ENCODE results near the gene NLK.

NLK gene

DNA sequence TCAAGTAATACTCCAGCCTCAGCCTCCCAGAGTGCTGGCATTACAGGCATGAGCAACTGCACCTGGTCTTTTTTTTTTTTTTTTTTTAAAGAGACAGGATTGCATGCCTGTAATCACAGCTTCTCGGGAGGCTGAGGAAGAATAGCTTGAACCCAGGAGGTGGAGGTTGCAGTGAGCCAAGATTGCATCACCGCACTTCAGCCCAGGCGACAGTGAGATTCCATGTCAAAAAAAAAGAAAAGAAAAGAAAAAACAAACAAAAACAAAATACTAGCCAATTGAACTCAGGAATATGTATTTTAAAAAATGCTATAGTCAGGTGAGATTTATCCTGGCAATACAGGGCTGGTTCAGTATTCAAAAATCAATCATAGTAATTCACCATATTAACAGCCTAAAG, 158.8 kb downstream of the NLK start:
- H4K20me1 ChIP-seq (ENCODE audit: insufficient read depth, low read length, poor library complexity, severe bottlenecking), result no peaks in the 10 kb centered on the region
- H3F3A ChIP-seq (ENCODE audit: low read depth), result no peaks in the 10 kb centered on the region

DNA sequence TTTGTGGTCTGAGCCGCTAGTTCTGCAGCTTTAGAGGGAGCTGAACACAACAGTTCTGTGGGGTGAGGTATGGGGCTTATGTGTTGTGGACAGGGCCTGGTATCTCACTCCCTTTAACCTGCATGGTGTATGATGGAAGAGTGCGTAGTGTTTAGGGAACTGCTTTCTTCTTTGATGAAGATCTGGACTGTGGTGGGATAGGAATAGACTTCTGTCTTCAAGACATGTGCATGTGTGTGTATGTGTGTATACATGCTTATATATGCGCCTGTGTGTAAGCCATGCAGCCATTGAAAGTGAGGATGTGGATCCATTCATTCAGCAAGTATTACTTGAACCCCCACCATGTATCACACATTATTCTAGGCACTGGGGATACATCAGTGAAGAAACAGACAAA, 161.8 kb downstream of the NLK start:
- H3K9ac ChIP-seq (ENCODE audit: low read depth, low read length, poor library complexity, severe bottlenecking), result no peak overlapping the region
- H3K9me3 ChIP-seq (ENCODE audit: insufficient read depth, low read depth, low read length), result no peaks in the 10 kb centered on the region
- H3K9me2 ChIP-seq (replicated peaks; ENCODE audit: low read depth, low read length), result no peaks in the 10 kb centered on the region
- no peak overlapping the region for H2AFZ ChIP-seq (ENCODE audit: low read length)
- TF ChIP-seq, protein P1, sequence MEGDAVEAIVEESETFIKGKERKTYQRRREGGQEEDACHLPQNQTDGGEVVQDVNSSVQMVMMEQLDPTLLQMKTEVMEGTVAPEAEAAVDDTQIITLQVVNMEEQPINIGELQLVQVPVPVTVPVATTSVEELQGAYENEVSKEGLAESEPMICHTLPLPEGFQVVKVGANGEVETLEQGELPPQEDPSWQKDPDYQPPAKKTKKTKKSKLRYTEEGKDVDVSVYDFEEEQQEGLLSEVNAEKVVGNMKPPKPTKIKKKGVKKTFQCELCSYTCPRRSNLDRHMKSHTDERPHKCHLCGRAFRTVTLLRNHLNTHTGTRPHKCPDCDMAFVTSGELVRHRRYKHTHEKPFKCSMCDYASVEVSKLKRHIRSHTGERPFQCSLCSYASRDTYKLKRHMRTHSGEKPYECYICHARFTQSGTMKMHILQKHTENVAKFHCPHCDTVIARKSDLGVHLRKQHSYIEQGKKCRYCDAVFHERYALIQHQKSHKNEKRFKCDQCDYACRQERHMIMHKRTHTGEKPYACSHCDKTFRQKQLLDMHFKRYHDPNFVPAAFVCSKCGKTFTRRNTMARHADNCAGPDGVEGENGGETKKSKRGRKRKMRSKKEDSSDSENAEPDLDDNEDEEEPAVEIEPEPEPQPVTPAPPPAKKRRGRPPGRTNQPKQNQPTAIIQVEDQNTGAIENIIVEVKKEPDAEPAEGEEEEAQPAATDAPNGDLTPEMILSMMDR (conservative IDR thresholded peaks at IDR 0.05; ENCODE audit: low read length), result no peak
- no peak for TF ChIP-seq EZH2phosphoT487 (IDR thresholded peaks at IDR 0.05; ENCODE audit: borderline replicate concordance)
- H3K27me3 ChIP-seq (ENCODE audit: insufficient read depth, low read length, poor library complexity, severe bottlenecking), result no peaks in the 10 kb centered on the region
- H3F3A ChIP-seq (ENCODE audit: low read depth), result no peaks in the 10 kb centered on the region
- no peaks in the 10 kb centered on the region for H3K79me2 ChIP-seq (ENCODE audit: insufficient read depth, low read length)
- no peak overlapping the region for H3K4me2 ChIP-seq (ENCODE audit: low read depth, low read length, poor library complexity, severe bottlenecking)
- H3K4me1 ChIP-seq (ENCODE audit: insufficient read depth, low read length, poor library complexity, severe bottlenecking), result no peaks in the 10 kb centered on the region
- H4K20me1 ChIP-seq (ENCODE audit: insufficient read depth, low read length, poor library complexity, severe bottlenecking), result no peaks in the 10 kb centered on the region
- H3K4me3 ChIP-seq (ENCODE audit: low read length, poor library complexity, severe bottlenecking), result no peak overlapping the region
- no peaks in the 10 kb centered on the region for H3K36me3 ChIP-seq (ENCODE audit: insufficient read depth, low read length)

More for the DNA sequence above, 158.8 kb downstream of the NLK start:
- H2AFZ ChIP-seq (ENCODE audit: low read length), result no peak overlapping the region
- H3K79me2 ChIP-seq (ENCODE audit: insufficient read depth, low read length), result no peaks in the 10 kb centered on the region
- no peak overlapping the region for H3K9ac ChIP-seq (ENCODE audit: low read depth, low read length, poor library complexity, severe bottlenecking)
- no peaks in the 10 kb centered on the region for H3K4me1 ChIP-seq (ENCODE audit: insufficient read depth, low read length, poor library complexity, severe bottlenecking)
- H3K27me3 ChIP-seq (ENCODE audit: insufficient read depth, low read length, poor library complexity, severe bottlenecking), result no peaks in the 10 kb centered on the region
- H3K36me3 ChIP-seq (ENCODE audit: insufficient read depth, low read length), result peaks cover under 1% of the 10 kb centered on the region; the same call in 1 of the 2 replicates
- H3K9me2 ChIP-seq (replicated peaks; ENCODE audit: low read depth, low read length), result no peaks in the 10 kb centered on the region
- H3K4me3 ChIP-seq (ENCODE audit: low read length, poor library complexity, severe bottlenecking), result no peak overlapping the region
- H3K9me3 ChIP-seq (ENCODE audit: insufficient read depth, low read depth, low read length), result no peaks in the 10 kb centered on the region
- TF ChIP-seq, protein P1 (conservative IDR thresholded peaks at IDR 0.05; ENCODE audit: low read length), result no peak
- no peak for TF ChIP-seq EZH2phosphoT487 (IDR thresholded peaks at IDR 0.05; ENCODE audit: borderline replicate concordance)
- H3K4me2 ChIP-seq (ENCODE audit: low read depth, low read length, poor library complexity, severe bottlenecking), result no peak overlapping the region

DNA sequence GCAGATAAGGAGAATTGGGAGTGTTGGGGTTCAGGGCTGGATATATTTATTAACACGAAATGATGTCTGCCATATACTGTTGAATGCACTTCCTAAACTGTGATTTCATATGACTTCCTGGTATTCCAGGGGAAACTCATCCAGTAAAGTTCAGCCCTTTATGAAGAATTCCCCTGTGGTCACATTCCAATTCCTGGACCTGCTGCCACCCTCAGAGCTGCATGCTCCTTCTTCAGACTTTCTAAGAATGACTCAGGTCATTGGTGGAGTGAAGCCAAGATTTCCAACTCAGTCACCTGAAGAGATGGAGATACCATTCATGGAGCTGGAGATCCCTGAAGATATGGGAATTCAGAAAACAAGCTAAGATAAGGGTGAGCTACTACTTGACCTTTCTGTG, 162.3 kb downstream of the NLK start:
- Histone ChIP-seq H3K79me2 (ENCODE audit: insufficient read depth, low read length) (no peaks in the 10 kb centered on the region), H3K9me2 (replicated peaks; ENCODE audit: low read depth, low read length) (no peaks in the 10 kb centered on the region), H2AFZ (ENCODE audit: low read length) (no peak overlapping the region), H3K4me2 (ENCODE audit: low read depth, low read length, poor library complexity, severe bottlenecking) (no peak overlapping the region), H3K9me3 (ENCODE audit: insufficient read depth, low read depth, low read length) (no peaks in the 10 kb centered on the region), H3K9ac (ENCODE audit: low read depth, low read length, poor library complexity, severe bottlenecking) (no peak overlapping the region), H4K20me1 (ENCODE audit: insufficient read depth, low read length, poor library complexity, severe bottlenecking) (no peaks in the 10 kb centered on the region), H3F3A (ENCODE audit: low read depth) (no peaks in the 10 kb centered on the region), H3K27me3 (ENCODE audit: insufficient read depth, low read length, poor library complexity, severe bottlenecking) (no peaks in the 10 kb centered on the region), H3K36me3 (ENCODE audit: insufficient read depth, low read length) (no peaks in the 10 kb centered on the region), H3K4me1 (ENCODE audit: insufficient read depth, low read length, poor library complexity, severe bottlenecking) (no peaks in the 10 kb centered on the region), H3K4me3 (ENCODE audit: low read length, poor library complexity, severe bottlenecking) (no peak overlapping the region)
- TF ChIP-seq, protein P1 (conservative IDR thresholded peaks at IDR 0.05; ENCODE audit: low read length), result no peak
- no peak for TF ChIP-seq EZH2phosphoT487 (IDR thresholded peaks at IDR 0.05; ENCODE audit: borderline replicate concordance)

Data from Loucy (cell line).